ENCODE results near the gene IPO11. TPM values are rescaled to one million over a fixed set of nuclear protein-coding genes. Genes with fewer than 3 reads are reported as not detected.

The IPO11 gene
- total and polyA plus RNA-seq, 2 of the 13 experiments (the other 11 are each of a cell fraction or from before 2014, with no cell fraction given) = 13.9 to 24.4 TPM

- in situ Hi-C loops (cut with HindIII; ENCODE audit: extremely low pct_ligation_motif_present, low pct_unique_long_range_greater_than_20kb) (no loop called here), intact Hi-C loops (cut with micrococcal nuclease; ENCODE audit: unreplicated experiment) (no loop called here)
- H3K4me1 ChIP-seq (ENCODE audit: insufficient read depth, low read length) = peaks cover 18% of the 10 kb centered on the region
- H3K36me3 ChIP-seq (replicated peaks in 1 of 2; ENCODE audit: control insufficient read depth in 1 of 2, insufficient read depth in 2 of 2, low read length in 2 of 2) = peaks cover 2 to 9% of the 10 kb centered on the region in 2 experiments; a peak in 2 of 5 replicates
- DNase-seq (ENCODE audit: low spot score) (no peak), ATAC-seq (no peak), FAIRE-seq (no peak)
- no peaks in the 10 kb centered on the region for H4K20me1 ChIP-seq (ENCODE audit: insufficient read depth, low read length)
- no peak overlapping the region for H3K4me3 ChIP-seq (replicated peaks in 1 of 3; ENCODE audit: insufficient read depth in 1 of 3, low read depth in 2 of 3, low read length in 3 of 3)
- WGBS (ENCODE audit: low lambda C conversion rate) = 98% methylated on average over 8 of the region's 8 CpGs
- no peak overlapping the region for H3K4me2 ChIP-seq (ENCODE audit: low read depth, low read length)
- no peak overlapping the region for H3K9ac ChIP-seq (ENCODE audit: insufficient read depth, low read depth, low read length)
- TF ChIP-seq XRCC5 (optimal IDR thresholded peaks at IDR 0.05; ENCODE audit: low read length) = no peak
- no peak for TF ChIP-seq ZNF432 (CRISPR knock-in tag; IDR thresholded peaks at IDR 0.05; ENCODE audit: borderline replicate concordance)
- TF ChIP-seq ZNF337 (CRISPR knock-in tag; IDR thresholded peaks at IDR 0.05; ENCODE audit: borderline replicate concordance, low read depth) = no peak
- TF ChIP-seq ATF6 (CRISPR knock-in tag; conservative IDR thresholded peaks at IDR 0.05) = no peak
- no peak for TF ChIP-seq FOSL2 (CRISPR knock-in tag; IDR thresholded peaks at IDR 0.05)
- TF ChIP-seq DR1 (CRISPR knock-in tag; IDR thresholded peaks at IDR 0.05) = no peak
- no peak for TF ChIP-seq RELA (CRISPR knock-in tag; IDR thresholded peaks at IDR 0.05)
- TF ChIP-seq NR1H2 (CRISPR knock-in tag; IDR thresholded peaks at IDR 0.05; ENCODE audit: borderline replicate concordance, low read depth) = no peak
- no peak for TF ChIP-seq GRHL1 (CRISPR knock-in tag; conservative IDR thresholded peaks at IDR 0.05)
- POLR2A ChIA-PET = no interaction called here
- H3K27me3 ChIP-seq (ENCODE audit: control insufficient read depth in 1 of 2, insufficient read depth in 2 of 2, low read length in 2 of 2) = no peaks in the 10 kb centered on the region
- no peak overlapping the region for H2AFZ ChIP-seq (ENCODE audit: low read length)
- no peak overlapping the region for H3K27ac ChIP-seq (ENCODE audit: extremely low read length, insufficient read depth, low read length)
- CTCF ChIA-PET (ENCODE audit: low intra/inter-chr PET ratio, low total read pairs) = no interaction called here
- BruUV-seq (replicated peaks) = no TSS peak
- no peaks in the 10 kb centered on the region for H3K9me3 ChIP-seq (ENCODE audit: low read length)
- no peaks in the 10 kb centered on the region for H3K79me2 ChIP-seq (ENCODE audit: insufficient read depth, low read length)
Observed at GRCh38 chr5:62592558-62592957, 180.0 kb downstream of the IPO11 start.

Measured in HepG2 (cell line).